ENCODE results near the gene WDR43. TPM values are rescaled to one million over a fixed set of nuclear protein-coding genes. Genes with fewer than 3 reads are reported as not detected.

The WDR43 gene
- total RNA-seq, 2 experiments from 2014 or later, result 62.4 to 73.2 TPM

DNA sequence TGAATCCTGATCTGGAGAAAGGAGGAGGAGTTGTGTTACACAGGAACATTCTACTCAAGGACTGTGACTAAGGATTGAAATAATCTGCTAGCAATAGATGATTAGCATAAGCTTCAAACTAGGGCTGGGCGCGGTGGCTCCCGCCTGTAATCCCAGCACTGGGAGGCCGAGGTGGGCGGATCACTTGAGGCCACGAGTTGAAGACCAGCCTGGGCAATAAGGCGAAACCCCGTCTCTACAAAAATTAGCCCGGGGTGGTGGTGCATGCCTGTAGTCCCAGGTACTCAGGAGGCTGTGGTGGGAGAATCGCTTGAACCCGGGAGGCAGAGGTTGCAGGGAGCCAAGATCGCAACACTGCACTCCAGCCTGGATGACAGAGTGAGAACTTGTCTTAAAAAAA is 25.9 kb upstream of the WDR43 start:
- Histone ChIP-seq H3K27me3 (ENCODE audit: control insufficient read depth in 1 of 2, insufficient read depth in 2 of 2, low read length in 2 of 2) (no peaks in the 10 kb centered on the region), H3K4me1 (ENCODE audit: insufficient read depth, low read length) (peaks cover 41% of the 10 kb centered on the region), H3K9me3 (ENCODE audit: control insufficient read depth in 1 of 2, insufficient read depth in 1 of 2, low read length in 2 of 2) (no peaks in the 10 kb centered on the region), H3K4me3 (ENCODE audit: low read length) (peak overlapping the region; percentile 88), H3K36me3 (ENCODE audit: insufficient read depth, low read length) (peaks cover 2% of the 10 kb centered on the region), H3K27ac (ENCODE audit: low read depth in 1 of 2, low read length in 2 of 2) (no peak overlapping the region)
- no peak for DNase-seq
- ATAC-seq (ENCODE audit: poor library complexity), result no peak
- peak overlapping the region; percentile 43 for H3K27ac Mint-ChIP-seq
- intact Hi-C loops (cut with DNase I, micrococcal nuclease), result loop anchor here in 1 of 2 experiments (2.0 to 5.0 kb wide), 2 partner anchors 301 to 1096 kb away; no protein-coding TSS in a partner anchor
- peaks cover 54% of the 10 kb centered on the region for H3K36me3 Mint-ChIP-seq (ENCODE audit: low read depth)
- no peaks in the 10 kb centered on the region for H3K27me3 Mint-ChIP-seq
- peaks cover 52% of the 10 kb centered on the region for H3K4me1 Mint-ChIP-seq (ENCODE audit: low read depth)
- ChIA-PET POLR2A (interaction anchor here (2.4 to 3.9 kb wide), 3 partner anchors 23 to 117 kb away, joined by 20 to 128 read pairs (median 21); partner anchors contain the start of genes PPP1CB and WDR43), CTCF (no interaction called here)
- H3K9me3 Mint-ChIP-seq, result no peaks in the 10 kb centered on the region
- peak overlapping the region; percentile 99 for H3K4me3 Mint-ChIP-seq
- TF ChIP-seq CTCF (IDR thresholded peaks at IDR 0.05), result no peak

DNA sequence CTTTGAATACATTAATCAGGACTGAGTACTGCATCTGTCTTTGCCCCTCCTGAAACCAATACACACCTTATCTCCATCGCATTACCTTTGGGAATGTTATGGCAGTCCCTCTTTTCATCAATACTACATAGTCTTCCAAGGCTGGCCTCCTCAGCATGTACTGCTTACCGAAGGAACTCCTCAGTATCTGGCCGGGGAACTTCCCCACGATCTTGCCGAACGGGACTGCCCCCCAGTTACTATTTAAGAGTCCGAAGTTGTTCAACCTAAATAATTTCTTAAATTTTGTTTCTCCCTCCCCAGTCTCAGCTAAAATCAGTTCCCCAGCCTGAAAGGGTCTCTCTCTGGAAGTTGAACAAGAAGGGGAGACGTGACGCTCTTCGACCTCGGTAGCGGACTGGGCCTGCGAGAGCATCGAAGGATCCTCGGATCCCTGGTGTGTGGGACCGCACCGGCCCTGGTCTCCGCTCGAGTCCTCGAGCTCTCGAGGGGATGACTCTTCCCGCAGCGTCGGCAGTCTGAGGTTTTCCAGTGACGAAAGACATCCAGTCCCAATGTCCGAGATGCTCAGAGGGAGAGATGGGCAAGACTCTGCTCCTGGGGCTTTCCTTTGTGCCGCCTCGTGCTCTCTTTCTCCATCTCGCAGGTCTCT is 24.8 kb upstream of the WDR43 start:
- H3K9me3 Mint-ChIP-seq, result no peaks in the 10 kb centered on the region
- H3K4me1 Mint-ChIP-seq (ENCODE audit: low read depth), result peaks cover 44% of the 10 kb centered on the region

More for the DNA sequence above, 24.8 kb upstream of the WDR43 start:
- peak overlapping the region; percentile 99 for H3K4me3 Mint-ChIP-seq
- H3K36me3 Mint-ChIP-seq (ENCODE audit: low read depth), result peaks cover 44% of the 10 kb centered on the region
- Histone ChIP-seq H3K4me1 (ENCODE audit: insufficient read depth, low read length) (peaks cover 41% of the 10 kb centered on the region), H3K9me3 (ENCODE audit: control insufficient read depth in 1 of 2, insufficient read depth in 1 of 2, low read length in 2 of 2) (no peaks in the 10 kb centered on the region), H3K27me3 (ENCODE audit: control insufficient read depth in 1 of 2, insufficient read depth in 2 of 2, low read length in 2 of 2) (no peaks in the 10 kb centered on the region), H3K36me3 (ENCODE audit: insufficient read depth, low read length) (no peaks in the 10 kb centered on the region), H3K4me3 (ENCODE audit: low read length) (peak overlapping the region; percentile 88), H3K27ac (ENCODE audit: low read depth in 1 of 2, low read length in 2 of 2) (peak overlapping the region; percentile 82 to 93)
- DNase-seq, result peak in 4 of 14 experiments; percentile 3 to 59 (median 38)
- H3K27me3 Mint-ChIP-seq, result no peaks in the 10 kb centered on the region
- CTCF ChIA-PET, result interaction anchor here (0.8 to 1.6 kb wide), 2 partner anchors 53 to 303 kb away, joined by 3 to 7 read pairs; no protein-coding TSS in a partner anchor
- no peak for TF ChIP-seq CTCF (IDR thresholded peaks at IDR 0.05)
- intact Hi-C loops (cut with DNase I, micrococcal nuclease), result loop anchor here (1.0 to 5.0 kb wide), 5 partner anchors 25 to 1097 kb away; partner anchors contain the start of gene WDR43 (in 2 of the 2)
- POLR2A ChIA-PET, result interaction anchor here (0.8 to 3.9 kb wide), 31 partner anchors 9 to 1819 kb away, joined by 3 to 128 read pairs (median 5); partner anchors contain the start of genes CLIP4, NRBP1, PPP1CB and WDR43
- peak; percentile 13 for ATAC-seq (ENCODE audit: poor library complexity)
- peak overlapping the region; percentile 99 for H3K27ac Mint-ChIP-seq
